ENCODE data around the gene GABRG3. TPM values are rescaled to one million over a fixed set of nuclear protein-coding genes. Genes with fewer than 3 reads are reported as not detected.
A peak's percentile ranks its signal among the peaks of the same experiment; 100 is the strongest.

The GABRG3 gene
- total and polyA plus RNA-seq, 12 donors: not detected

DNA sequence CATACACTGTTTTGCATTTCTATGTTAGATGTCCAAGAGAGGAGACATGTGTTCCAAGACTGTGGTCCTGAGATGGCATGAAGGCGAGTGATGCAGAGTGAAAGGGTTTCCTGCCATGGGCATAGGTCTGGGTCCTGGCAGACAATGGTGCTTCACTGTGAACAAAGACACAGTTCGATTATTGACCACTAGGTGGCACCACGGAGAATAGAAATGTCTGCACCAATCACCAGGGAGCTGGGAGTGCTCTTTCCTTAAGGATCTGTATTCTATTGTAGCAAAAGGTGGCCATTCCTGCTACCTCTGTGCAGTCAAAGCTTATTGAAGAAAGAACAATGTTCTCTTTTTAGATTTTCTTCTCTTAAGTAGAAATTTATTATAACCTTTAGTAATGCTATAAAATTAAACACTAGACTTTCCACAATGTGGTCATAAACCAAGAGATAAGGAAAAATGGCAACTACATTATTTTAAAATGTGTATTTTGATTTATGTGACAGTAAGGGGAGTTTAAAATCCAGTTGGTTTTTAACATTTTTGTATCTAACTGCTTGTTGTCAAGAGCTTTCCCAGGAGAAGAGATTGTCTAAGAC is 88.7 kb downstream of the GABRG3 start:
- H3K27ac ChIP-seq: no peak overlapping the region
- intact Hi-C loops (cut with DNase I): loop anchor here in 2 of 10 donors (5.0 to 10.0 kb wide), 2 partner anchors 55 to 298 kb away; no protein-coding TSS in a partner anchor
- ATAC-seq (peak in 1 of 8 donors; percentile 61), DNase-seq (peak in 1 of 2 donors; percentile 24)
- H3K4me1 ChIP-seq: no peaks in the 10 kb centered on the region
- WGBS, 2 donors: 9 to 11% methylated on average over 3 of the region's 3 CpGs
- H3K9me3 ChIP-seq: no peaks in the 10 kb centered on the region
- TF ChIP-seq, protein P1, sequence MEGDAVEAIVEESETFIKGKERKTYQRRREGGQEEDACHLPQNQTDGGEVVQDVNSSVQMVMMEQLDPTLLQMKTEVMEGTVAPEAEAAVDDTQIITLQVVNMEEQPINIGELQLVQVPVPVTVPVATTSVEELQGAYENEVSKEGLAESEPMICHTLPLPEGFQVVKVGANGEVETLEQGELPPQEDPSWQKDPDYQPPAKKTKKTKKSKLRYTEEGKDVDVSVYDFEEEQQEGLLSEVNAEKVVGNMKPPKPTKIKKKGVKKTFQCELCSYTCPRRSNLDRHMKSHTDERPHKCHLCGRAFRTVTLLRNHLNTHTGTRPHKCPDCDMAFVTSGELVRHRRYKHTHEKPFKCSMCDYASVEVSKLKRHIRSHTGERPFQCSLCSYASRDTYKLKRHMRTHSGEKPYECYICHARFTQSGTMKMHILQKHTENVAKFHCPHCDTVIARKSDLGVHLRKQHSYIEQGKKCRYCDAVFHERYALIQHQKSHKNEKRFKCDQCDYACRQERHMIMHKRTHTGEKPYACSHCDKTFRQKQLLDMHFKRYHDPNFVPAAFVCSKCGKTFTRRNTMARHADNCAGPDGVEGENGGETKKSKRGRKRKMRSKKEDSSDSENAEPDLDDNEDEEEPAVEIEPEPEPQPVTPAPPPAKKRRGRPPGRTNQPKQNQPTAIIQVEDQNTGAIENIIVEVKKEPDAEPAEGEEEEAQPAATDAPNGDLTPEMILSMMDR (IDR thresholded peaks at IDR 0.05): peak; percentile 31 to 68 (median 60)
- no peaks in the 10 kb centered on the region for H3K36me3 ChIP-seq
- no peak overlapping the region for H3K4me3 ChIP-seq
- H3K27me3 ChIP-seq: peaks cover 0 to 4% (median 0%) of the 10 kb centered on the region in 7 donors

GRCh38 chr15:27061739-27062138 is 90.8 kb downstream of the GABRG3 start:
- peaks cover 0 to 3% (median 0%) of the 10 kb centered on the region in 11 donors for H3K9me3 ChIP-seq
- WGBS, 2 donors: 43 to 45% methylated on average over 6 of the region's 6 CpGs

DNA sequence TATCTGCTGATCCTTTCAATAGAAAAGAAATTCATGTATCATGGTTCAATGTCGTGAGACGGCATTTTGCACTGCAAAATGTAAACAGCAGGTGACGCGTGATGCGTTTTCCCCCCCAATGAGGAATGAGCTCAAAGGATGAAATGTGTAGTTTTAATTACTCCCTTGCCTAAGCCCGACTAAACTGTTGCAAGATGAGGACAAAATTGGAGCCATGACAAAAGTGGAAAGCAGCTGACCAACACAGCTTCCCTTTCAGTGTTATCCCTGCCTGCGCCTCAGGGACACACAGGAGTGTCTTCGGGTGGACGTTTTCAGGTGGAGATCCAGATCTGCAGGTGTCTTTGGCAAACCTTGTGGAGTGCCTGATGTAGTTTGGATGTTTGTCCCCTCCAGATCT is 92.0 kb downstream of the GABRG3 start:
- intact Hi-C loops (cut with DNase I): loop anchor here in 1 of 10 donors (10.0 kb wide), 1 partner anchor 52 kb away; no protein-coding TSS in a partner anchor
- ATAC-seq (no peak), DNase-seq (no peak)
- Histone ChIP-seq H3K27ac (no peak overlapping the region), H3K9me3 (peaks cover 0 to 15% (median 3%) of the 10 kb centered on the region in 11 donors), H3K4me3 (no peak overlapping the region), H3K36me3 (no peaks in the 10 kb centered on the region), H3K27me3 (peaks cover 0 to 4% (median 0%) of the 10 kb centered on the region in 7 donors), H3K4me1 (no peaks in the 10 kb centered on the region)
- WGBS, 2 donors: 88% methylated on average over 9 of the region's 9 CpGs
- TF ChIP-seq, protein P1 (IDR thresholded peaks at IDR 0.05): no peak

More at GRCh38 chr15:27061739-27062138, 90.8 kb downstream of the GABRG3 start:
- Histone ChIP-seq H3K36me3 (no peaks in the 10 kb centered on the region), H3K4me1 (no peaks in the 10 kb centered on the region), H3K27me3 (peaks cover 0 to 4% (median 0%) of the 10 kb centered on the region in 7 donors), H3K4me3 (no peak overlapping the region), H3K27ac (no peak overlapping the region)
- TF ChIP-seq, protein P1 (IDR thresholded peaks at IDR 0.05): no peak
- DNase-seq: no peak
- ATAC-seq: no peak
- intact Hi-C loops (cut with DNase I): loop anchor here in 1 of 10 donors (10.0 kb wide), 1 partner anchor 53 kb away; no protein-coding TSS in a partner anchor

GRCh38 chr15:27064080-27064479 is 93.1 kb downstream of the GABRG3 start:
- peaks cover 0 to 26% (median 14%) of the 10 kb centered on the region in 11 donors for H3K9me3 ChIP-seq
- H3K27ac ChIP-seq: no peak overlapping the region
- peaks cover 0 to 4% (median 0%) of the 10 kb centered on the region in 7 donors for H3K27me3 ChIP-seq
- H3K4me1 ChIP-seq: no peaks in the 10 kb centered on the region
- TF ChIP-seq, protein P1 (IDR thresholded peaks at IDR 0.05): no peak
- H3K4me3 ChIP-seq: no peak overlapping the region
- WGBS, 2 donors: 89 to 93% methylated on average over 12 of the region's 12 CpGs
- H3K36me3 ChIP-seq: no peaks in the 10 kb centered on the region
- no peak for DNase-seq
- intact Hi-C loops (cut with DNase I): loop anchor here in 1 of 10 donors (10.0 kb wide), 1 partner anchor 51 kb away; no protein-coding TSS in a partner anchor
- no peak for ATAC-seq
